ENCODE results near the gene COA7.

DNA sequence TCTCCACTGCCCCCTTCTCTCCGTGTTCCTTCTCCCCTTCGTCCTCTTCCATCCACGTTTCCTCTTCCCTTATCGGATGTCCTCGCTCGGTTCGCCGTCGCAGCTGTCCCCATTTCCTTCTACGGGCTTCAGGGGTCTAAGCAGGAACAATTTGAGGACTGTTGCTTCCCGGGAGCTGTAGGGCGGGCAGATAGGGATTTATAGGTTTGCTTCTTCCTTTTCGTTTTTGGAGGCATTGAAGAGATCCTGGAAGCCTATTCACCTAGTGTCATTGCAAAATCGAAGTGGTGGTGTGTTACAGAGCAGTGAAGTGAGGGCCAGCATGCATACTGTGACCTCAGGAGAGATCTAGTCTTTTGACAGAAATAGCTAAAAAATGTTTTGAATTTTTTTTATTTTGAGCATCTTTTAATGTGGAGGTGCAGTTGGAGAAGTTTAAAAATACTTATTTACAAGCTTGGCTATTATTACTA lies 29.0 kb upstream of the COA7 start:
- TF ChIP-seq, protein P1, sequence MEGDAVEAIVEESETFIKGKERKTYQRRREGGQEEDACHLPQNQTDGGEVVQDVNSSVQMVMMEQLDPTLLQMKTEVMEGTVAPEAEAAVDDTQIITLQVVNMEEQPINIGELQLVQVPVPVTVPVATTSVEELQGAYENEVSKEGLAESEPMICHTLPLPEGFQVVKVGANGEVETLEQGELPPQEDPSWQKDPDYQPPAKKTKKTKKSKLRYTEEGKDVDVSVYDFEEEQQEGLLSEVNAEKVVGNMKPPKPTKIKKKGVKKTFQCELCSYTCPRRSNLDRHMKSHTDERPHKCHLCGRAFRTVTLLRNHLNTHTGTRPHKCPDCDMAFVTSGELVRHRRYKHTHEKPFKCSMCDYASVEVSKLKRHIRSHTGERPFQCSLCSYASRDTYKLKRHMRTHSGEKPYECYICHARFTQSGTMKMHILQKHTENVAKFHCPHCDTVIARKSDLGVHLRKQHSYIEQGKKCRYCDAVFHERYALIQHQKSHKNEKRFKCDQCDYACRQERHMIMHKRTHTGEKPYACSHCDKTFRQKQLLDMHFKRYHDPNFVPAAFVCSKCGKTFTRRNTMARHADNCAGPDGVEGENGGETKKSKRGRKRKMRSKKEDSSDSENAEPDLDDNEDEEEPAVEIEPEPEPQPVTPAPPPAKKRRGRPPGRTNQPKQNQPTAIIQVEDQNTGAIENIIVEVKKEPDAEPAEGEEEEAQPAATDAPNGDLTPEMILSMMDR (IDR thresholded peaks at IDR 0.05) = no peak
- TF ChIP-seq POLR2A (IDR thresholded peaks at IDR 0.05) = no peak
